Measurements from ENCODE around the gene CFAP58. TPM values are rescaled to one million over a fixed set of nuclear protein-coding genes. Genes with fewer than 3 reads are reported as not detected.

Gene CFAP58
- total and polyA plus RNA-seq, 4 donors: 0.01 to 0.09 (median 0.08) TPM; not detected in 1

DNA sequence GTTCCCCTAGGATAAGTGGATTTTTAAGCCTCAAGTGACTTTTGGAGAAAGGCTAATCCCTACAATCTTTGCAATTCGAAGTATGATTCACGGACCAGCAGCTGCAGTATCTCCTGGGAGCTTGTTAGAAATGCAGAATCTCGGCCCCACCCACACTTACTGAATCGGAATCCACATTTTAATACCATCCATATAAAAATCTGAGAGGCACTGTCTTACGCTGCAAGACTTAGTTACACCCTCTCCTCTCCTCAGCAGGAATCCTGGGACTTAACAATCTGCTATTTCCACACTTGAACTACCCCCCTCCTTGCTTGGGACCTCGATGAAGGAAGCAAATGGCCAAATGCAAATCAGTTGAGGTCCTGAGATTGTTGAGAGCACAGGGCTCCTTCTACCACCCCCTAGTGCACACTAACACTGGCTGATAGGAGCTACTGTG, 36.3 kb upstream of the CFAP58 start:
- Histone ChIP-seq H3K9ac (ENCODE audit: low read depth in 1 of 2, low read length in 2 of 2) (no peak overlapping the region), H3K27ac (ENCODE audit: low read depth in 1 of 2, low read length in 2 of 2) (no peak overlapping the region), H3K4me3 (ENCODE audit: low read depth in 1 of 3, low read length in 3 of 3) (no peak overlapping the region), H3K27me3 (ENCODE audit: control insufficient read depth in 4 of 4, insufficient read depth in 4 of 4, low read length in 3 of 4) (no peaks in the 10 kb centered on the region), H3K36me3 (ENCODE audit: control insufficient read depth in 4 of 4, insufficient read depth in 3 of 4, low read depth in 1 of 4, low read length in 3 of 4) (peaks cover 0 to 23% (median 6%) of the 10 kb centered on the region in 4 donors), H3K4me1 (ENCODE audit: control insufficient read depth in 4 of 4, insufficient read depth in 4 of 4, low read length in 3 of 4) (peaks cover 0 to 9% (median 3%) of the 10 kb centered on the region in 4 donors), H3K9me3 (ENCODE audit: control insufficient read depth in 4 of 4, low read length in 3 of 4) (no peaks in the 10 kb centered on the region)
- TF ChIP-seq YY1 (IDR thresholded peaks at IDR 0.05): no peak
- no peak for TF ChIP-seq HNF4G (IDR thresholded peaks at IDR 0.05)
- no peak for TF ChIP-seq RXRA (IDR thresholded peaks at IDR 0.05)
- no peak for TF ChIP-seq SP1 (IDR thresholded peaks at IDR 0.05)
- no peak for TF ChIP-seq TAF1 (conservative IDR thresholded peaks at IDR 0.05)
- no peak for TF ChIP-seq ATF3 (IDR thresholded peaks at IDR 0.05)
- TF ChIP-seq CTCF (IDR thresholded peaks at IDR 0.05; ENCODE audit: low read depth, low read length, missing input control): no peak
- no peak for TF ChIP-seq RAD21 (IDR thresholded peaks at IDR 0.05)
- no peak for TF ChIP-seq EGR1 (IDR thresholded peaks at IDR 0.05; ENCODE audit: low read depth in 2 of 2)
- TF ChIP-seq FOXA1 (IDR thresholded peaks at IDR 0.05): no peak
- TF ChIP-seq JUND (IDR thresholded peaks at IDR 0.05): no peak
- no peak for TF ChIP-seq ZBTB33 (IDR thresholded peaks at IDR 0.05)
- TF ChIP-seq, protein P1, sequence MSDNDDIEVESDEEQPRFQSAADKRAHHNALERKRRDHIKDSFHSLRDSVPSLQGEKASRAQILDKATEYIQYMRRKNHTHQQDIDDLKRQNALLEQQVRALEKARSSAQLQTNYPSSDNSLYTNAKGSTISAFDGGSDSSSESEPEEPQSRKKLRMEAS (IDR thresholded peaks at IDR 0.05): no peak
- TF ChIP-seq HNF4A (conservative IDR thresholded peaks at IDR 0.05): no peak
- 74% methylated on average over 6 of the region's 6 CpGs for WGBS
- DNase-seq (ENCODE audit: low spot score): no peak

DNA sequence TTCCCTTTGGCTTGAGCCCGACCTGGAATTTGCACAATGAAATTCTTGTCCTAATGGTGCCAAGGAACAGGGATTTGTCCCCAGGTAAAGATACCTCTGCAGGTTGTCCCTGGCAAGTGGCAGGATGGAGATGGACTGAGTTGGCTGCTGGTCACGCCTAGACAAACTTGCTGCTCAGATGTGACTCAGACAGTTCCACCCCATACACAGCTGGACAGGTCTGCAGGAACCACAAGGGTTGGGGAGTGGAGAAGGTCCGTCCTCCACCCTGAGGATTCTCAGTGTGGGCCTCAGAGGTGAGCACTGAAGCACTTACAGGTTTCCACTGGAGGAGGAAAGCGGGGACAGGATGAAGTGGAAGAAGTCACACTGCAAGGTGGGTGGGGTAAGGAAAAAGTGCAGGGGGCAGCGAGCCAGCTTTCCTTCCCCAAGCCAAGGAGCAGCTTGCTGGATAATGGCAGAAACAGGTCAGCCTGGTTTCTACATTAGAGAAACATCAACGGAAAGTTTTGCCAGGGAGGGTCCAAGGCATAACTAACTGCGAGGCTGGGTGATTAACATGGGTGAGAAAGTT, 35.8 kb upstream of the CFAP58 start:
- Histone ChIP-seq H3K27me3 (ENCODE audit: control insufficient read depth in 4 of 4, insufficient read depth in 4 of 4, low read length in 3 of 4) (no peaks in the 10 kb centered on the region), H3K9ac (ENCODE audit: low read depth in 1 of 2, low read length in 2 of 2) (no peak overlapping the region), H3K4me3 (ENCODE audit: low read depth in 1 of 3, low read length in 3 of 3) (no peak overlapping the region), H3K9me3 (ENCODE audit: control insufficient read depth in 4 of 4, low read length in 3 of 4) (no peaks in the 10 kb centered on the region), H3K4me1 (ENCODE audit: control insufficient read depth in 4 of 4, insufficient read depth in 4 of 4, low read length in 3 of 4) (peaks cover 0 to 11% (median 3%) of the 10 kb centered on the region in 4 donors), H3K27ac (ENCODE audit: low read depth in 1 of 2, low read length in 2 of 2) (no peak overlapping the region), H3K36me3 (ENCODE audit: control insufficient read depth in 4 of 4, insufficient read depth in 3 of 4, low read depth in 1 of 4, low read length in 3 of 4) (peaks cover 0 to 22% (median 6%) of the 10 kb centered on the region in 4 donors)
- WGBS: 92% methylated on average over 7 of the region's 7 CpGs
- DNase-seq (ENCODE audit: low spot score): no peak
- TF ChIP-seq TAF1 (conservative IDR thresholded peaks at IDR 0.05) (no peak), FOXA2 (IDR thresholded peaks at IDR 0.05) (no peak), HNF4A (conservative IDR thresholded peaks at IDR 0.05) (no peak), CTCF (IDR thresholded peaks at IDR 0.05; ENCODE audit: low read depth, low read length, missing input control) (no peak), ZBTB33 (IDR thresholded peaks at IDR 0.05) (no peak), EGR1 (IDR thresholded peaks at IDR 0.05; ENCODE audit: low read depth in 2 of 2) (no peak), RXRA (IDR thresholded peaks at IDR 0.05) (no peak), FOXA1 (IDR thresholded peaks at IDR 0.05) (no peak), RAD21 (IDR thresholded peaks at IDR 0.05) (no peak)
- TF ChIP-seq, protein P1 (IDR thresholded peaks at IDR 0.05): no peak

Data from liver (tissue), 9 donors.